ENCODE measurements around the gene DCLRE1C.

- no peak for TF ChIP-seq CTCF (IDR thresholded peaks at IDR 0.05; ENCODE audit: extremely low read depth in 1 of 2, insufficient read depth in 1 of 2, low read depth in 1 of 2, low read length in 2 of 2)
- no peak for TF ChIP-seq POLR2A (IDR thresholded peaks at IDR 0.05; ENCODE audit: low read depth, low read length)
- no peak for TF ChIP-seq EZH2 (IDR thresholded peaks at IDR 0.05; ENCODE audit: borderline replicate concordance, low read depth, low read length, severe bottlenecking)
These were observed 36.1 kb downstream of the DCLRE1C start for GRCh38 chr10:14917827-14918226.

Data from endothelial cell of umbilical vein (primary cell).